ENCODE data around the gene KYAT1. TPM values are rescaled to one million over a fixed set of nuclear protein-coding genes. Genes with fewer than 3 reads are reported as not detected.

The KYAT1 gene
- total RNA-seq, 1 experiment from 2014 or later: 14.6 TPM

DNA sequence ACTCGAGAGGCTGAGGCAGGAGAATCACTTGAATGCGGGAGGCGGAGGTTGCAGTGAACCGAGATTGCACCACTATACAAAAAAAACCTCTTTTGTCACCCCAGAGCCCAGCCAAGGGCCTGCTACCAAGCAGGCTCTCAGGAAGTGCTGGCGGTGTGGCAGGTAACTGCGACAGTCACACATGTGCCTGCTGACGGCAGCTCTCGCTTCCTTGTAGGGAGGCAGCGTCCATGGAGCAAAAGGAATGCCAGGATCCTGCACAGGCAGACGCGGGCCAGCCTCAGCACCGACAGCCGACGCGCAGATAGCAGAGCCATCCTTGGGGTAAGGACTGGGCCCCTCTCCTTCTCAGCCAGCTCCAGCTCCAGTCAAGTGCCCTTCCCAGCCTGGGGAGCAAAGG is 4.0 kb upstream of the KYAT1 start:
- no peak overlapping the region for H2BK12ac ChIP-seq (ENCODE audit: insufficient read length, low read depth, low read length)
- no peak overlapping the region for H4K91ac ChIP-seq (ENCODE audit: insufficient read length, low read depth, low read length)
- no peak overlapping the region for H3K14ac ChIP-seq (ENCODE audit: insufficient read depth, low read length)
- no peak overlapping the region for H3K27ac ChIP-seq (ENCODE audit: insufficient read length, low read depth, low read length)
- H4K8ac ChIP-seq (replicated peaks; ENCODE audit: insufficient read length, low read depth, low read length): no peak overlapping the region
- no peak overlapping the region for H2BK20ac ChIP-seq (ENCODE audit: low read depth, low read length, poor library complexity, severe bottlenecking)
- TF ChIP-seq, protein P1, sequence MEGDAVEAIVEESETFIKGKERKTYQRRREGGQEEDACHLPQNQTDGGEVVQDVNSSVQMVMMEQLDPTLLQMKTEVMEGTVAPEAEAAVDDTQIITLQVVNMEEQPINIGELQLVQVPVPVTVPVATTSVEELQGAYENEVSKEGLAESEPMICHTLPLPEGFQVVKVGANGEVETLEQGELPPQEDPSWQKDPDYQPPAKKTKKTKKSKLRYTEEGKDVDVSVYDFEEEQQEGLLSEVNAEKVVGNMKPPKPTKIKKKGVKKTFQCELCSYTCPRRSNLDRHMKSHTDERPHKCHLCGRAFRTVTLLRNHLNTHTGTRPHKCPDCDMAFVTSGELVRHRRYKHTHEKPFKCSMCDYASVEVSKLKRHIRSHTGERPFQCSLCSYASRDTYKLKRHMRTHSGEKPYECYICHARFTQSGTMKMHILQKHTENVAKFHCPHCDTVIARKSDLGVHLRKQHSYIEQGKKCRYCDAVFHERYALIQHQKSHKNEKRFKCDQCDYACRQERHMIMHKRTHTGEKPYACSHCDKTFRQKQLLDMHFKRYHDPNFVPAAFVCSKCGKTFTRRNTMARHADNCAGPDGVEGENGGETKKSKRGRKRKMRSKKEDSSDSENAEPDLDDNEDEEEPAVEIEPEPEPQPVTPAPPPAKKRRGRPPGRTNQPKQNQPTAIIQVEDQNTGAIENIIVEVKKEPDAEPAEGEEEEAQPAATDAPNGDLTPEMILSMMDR (conservative IDR thresholded peaks at IDR 0.05): no peak
- peaks cover 4% of the 10 kb centered on the region for H3K79me1 ChIP-seq (ENCODE audit: insufficient read depth, low read depth, low read length, poor library complexity, severe bottlenecking)
- Mint-ChIP-seq H3K27me3 (ENCODE audit: low read depth) (peaks cover 2% of the 10 kb centered on the region; the same call in 1 of the 2 replicates), H3K27ac (peak overlapping the region in 2 of 3 experiments; percentile 78 to 85; a peak in 3 of 7 replicates), H3K9me3 (no peaks in the 10 kb centered on the region), H3K4me3 (no peak overlapping the region), H3K36me3 (ENCODE audit: insufficient read depth in 1 of 3, low read depth in 3 of 3) (peaks cover 35 to 58% (median 38%) of the 10 kb centered on the region in 3 experiments), H3K4me1 (peaks cover 37 to 44% of the 10 kb centered on the region in 2 experiments)
- H2BK120ac ChIP-seq (ENCODE audit: low read depth, low read length, poor library complexity, severe bottlenecking): no peak overlapping the region
- no peaks in the 10 kb centered on the region for H4K20me1 ChIP-seq (ENCODE audit: control insufficient read depth, insufficient read depth, insufficient read length)
- no CpG with 5 or more reads among the region's 15 CpGs for WGBS (ENCODE audit: extremely low coverage, insufficient read length, low lambda C conversion rate)
- no peak overlapping the region for H3T11ph ChIP-seq (ENCODE audit: low read length)
- H3K23me2 ChIP-seq (ENCODE audit: insufficient read length, low read depth, low read length, poor library complexity, severe bottlenecking): peaks cover 10% of the 10 kb centered on the region
- H3K9me3 ChIP-seq (ENCODE audit: control insufficient read depth, low read depth, low read length): no peaks in the 10 kb centered on the region
- peaks cover 40% of the 10 kb centered on the region; the same call in 1 of the 2 replicates for H3K79me2 ChIP-seq (ENCODE audit: insufficient read depth, low read length)
- H2BK15ac ChIP-seq (ENCODE audit: low read depth, low read length): no peak overlapping the region
- no peaks in the 10 kb centered on the region for H3K27me3 ChIP-seq (ENCODE audit: insufficient read depth, low read length)
- no peak for DNase-seq
- peaks cover 12% of the 10 kb centered on the region; the same call in 1 of the 2 replicates for H3K4me1 ChIP-seq (ENCODE audit: insufficient read depth, low read length)
- H2AFZ ChIP-seq (ENCODE audit: low read length): no peak overlapping the region
- H2BK5ac ChIP-seq (ENCODE audit: insufficient read length, low read length): no peak overlapping the region
- no peak overlapping the region for H3K9ac ChIP-seq (ENCODE audit: extremely low read depth, insufficient read length, low read length)
- no peak overlapping the region for H4K5ac ChIP-seq (ENCODE audit: insufficient read length, low read depth, low read length)
- no peak overlapping the region for H3K56ac ChIP-seq (ENCODE audit: insufficient read length, low read depth, low read length)
- H3K18ac ChIP-seq (ENCODE audit: insufficient read length, low read depth, low read length): no peak overlapping the region
- no peak overlapping the region for H3K4me2 ChIP-seq (ENCODE audit: insufficient read depth, insufficient read length, low read length)
- no peak overlapping the region for H3K23ac ChIP-seq (ENCODE audit: insufficient read length, low read depth, low read length)
- no peak overlapping the region for H2AK5ac ChIP-seq (ENCODE audit: insufficient read length, low read length)
- H3K4ac ChIP-seq (ENCODE audit: low read depth, low read length): no peak overlapping the region
